Effector memory CD8-positive, alpha-beta T cell (primary cell): Measurements from ENCODE around the gene MUC6.
A peak's percentile ranks its signal among the peaks of the same experiment; 100 is the strongest.

Experiments used
- ATAC-seq: fragments of 150-1000 bp; cut with Tn5 transposase; replicated peaks from 2 replicates; pipeline ENCODE4 v1.10.0; 2021; ENCODE audit warnings: mild to moderate bottlenecking, moderate library complexity
- DNase-seq, 3 experiments: peaks; one replicate each; pipeline ENCODE4 v3.0.0; 2021
- H3K27ac Mint-ChIP-seq, 2 donors: one replicate each; pipeline ENCODE4 v1.8.0; 2022; ENCODE audit warnings: mild to moderate bottlenecking in 2 of 2, mixed read lengths in 2 of 2, moderate library complexity in 2 of 2
- H3K27me3 Mint-ChIP-seq, 2 donors: one replicate each; pipeline ENCODE4 v1.8.0; 2022; ENCODE audit warnings: mixed read lengths in 2 of 2
- H3K36me3 Mint-ChIP-seq: one replicate; pipeline ENCODE4 v1.8.0; 2022; ENCODE audit warnings: mild to moderate bottlenecking, moderate library complexity, mixed read lengths; ENCODE audit not compliant: insufficient read depth
- H3K4me1 Mint-ChIP-seq, 2 donors: one replicate each; pipeline ENCODE4 v1.8.0; 2022; ENCODE audit warnings: low read depth in 2 of 2, mixed read lengths in 2 of 2
- H3K4me3 Mint-ChIP-seq, 2 donors: one replicate each; pipeline ENCODE4 v1.8.0; 2022; ENCODE audit warnings: mild to moderate bottlenecking in 2 of 2, mixed read lengths in 2 of 2, moderate library complexity in 2 of 2
- H3K9me3 Mint-ChIP-seq, 2 donors: one replicate each; pipeline ENCODE4 v1.8.0; 2022; ENCODE audit warnings: mixed read lengths in 2 of 2

The MUC6 gene

DNA sequence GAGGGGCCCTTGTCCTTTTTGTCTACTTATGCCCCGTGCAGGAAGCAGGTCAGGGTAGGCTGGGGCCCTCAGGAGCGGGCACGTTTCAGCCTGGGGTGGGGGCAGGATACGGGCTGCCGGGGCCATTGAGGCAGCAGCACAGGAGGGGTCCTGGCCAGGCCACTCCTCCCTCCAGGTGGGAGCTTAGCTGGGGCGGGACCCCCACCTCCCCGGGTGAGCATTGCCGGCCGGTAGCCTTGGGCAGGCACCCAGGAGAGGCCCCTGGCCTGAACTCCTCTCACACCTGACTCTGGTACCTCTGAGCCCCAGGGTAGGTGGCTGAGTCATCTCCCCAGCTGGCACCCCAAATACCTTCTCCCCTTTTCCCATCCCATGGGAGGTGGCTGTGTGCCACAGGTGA, 5.0 kb upstream of the MUC6 start:
- Mint-ChIP-seq H3K9me3 (no peaks in the 10 kb centered on the region), H3K36me3 (peaks cover 5% of the 10 kb centered on the region), H3K4me3 (no peak overlapping the region), H3K27ac (no peak overlapping the region), H3K27me3 (peaks cover 15 to 35% of the 10 kb centered on the region in 2 donors), H3K4me1 (no peaks in the 10 kb centered on the region)
- DNase-seq (no peak), ATAC-seq (no peak)

DNA sequence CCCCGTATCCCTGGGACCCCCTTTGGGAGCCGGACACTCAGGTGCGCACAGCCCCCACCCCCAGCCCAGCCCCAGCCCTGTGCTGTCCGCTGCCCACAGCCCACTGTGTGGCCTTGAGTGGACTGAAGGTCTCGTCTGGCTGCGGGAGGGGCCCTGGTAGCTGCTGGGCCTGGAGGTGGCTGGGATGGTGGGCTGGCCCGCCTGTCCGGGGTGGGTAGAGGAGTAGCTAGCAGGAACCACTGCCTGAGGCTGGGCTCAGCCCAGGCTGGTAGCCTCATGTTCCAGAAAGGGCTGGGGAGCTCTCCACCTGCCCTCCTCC, 4.6 kb upstream of the MUC6 start:
- H3K4me3 Mint-ChIP-seq: no peak overlapping the region
- H3K9me3 Mint-ChIP-seq: no peaks in the 10 kb centered on the region
- H3K36me3 Mint-ChIP-seq: peaks cover 4% of the 10 kb centered on the region
- no peak for ATAC-seq
- no peak for DNase-seq
- no peak overlapping the region for H3K27ac Mint-ChIP-seq
- no peaks in the 10 kb centered on the region for H3K4me1 Mint-ChIP-seq
- H3K27me3 Mint-ChIP-seq: peaks cover 15 to 32% of the 10 kb centered on the region in 2 donors

DNA sequence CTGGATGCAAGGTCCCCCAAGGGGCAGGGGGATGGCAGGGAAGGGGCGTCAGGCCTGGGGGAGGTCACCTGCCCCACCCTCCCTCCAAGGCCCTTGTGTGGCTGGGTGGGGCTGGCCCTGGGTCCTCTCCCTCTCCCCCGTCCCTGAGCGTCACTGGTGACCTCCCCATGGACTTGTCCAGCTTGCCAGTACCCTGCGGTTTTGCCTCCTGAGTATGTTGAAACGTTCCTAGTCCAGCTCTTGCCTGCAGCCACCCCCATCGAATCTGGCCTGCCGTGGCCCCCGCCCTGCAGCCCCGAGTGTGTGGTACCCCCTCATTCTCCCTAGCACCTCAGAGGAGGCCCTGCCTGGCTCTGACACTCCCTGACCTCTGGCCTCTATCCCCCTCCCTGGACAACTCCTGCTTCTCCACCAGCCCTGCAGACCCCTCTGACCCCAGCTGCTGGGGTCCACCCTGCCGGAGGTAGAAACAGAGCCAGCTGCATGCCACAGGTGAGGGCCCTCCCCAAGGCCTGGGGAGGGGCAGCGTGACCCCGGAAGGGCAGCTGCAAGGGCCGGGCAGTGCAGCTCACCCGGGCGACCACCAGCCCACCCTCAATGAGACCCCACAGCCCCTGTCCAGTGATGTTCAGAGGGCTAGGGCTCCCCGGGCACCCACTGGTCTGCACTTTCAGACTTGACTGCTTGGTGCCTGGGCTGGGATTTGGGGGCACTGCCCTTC, 4.1 kb upstream of the MUC6 start:
- no peaks in the 10 kb centered on the region for H3K4me1 Mint-ChIP-seq
- H3K27me3 Mint-ChIP-seq: peaks cover 15 to 29% of the 10 kb centered on the region in 2 donors
- ATAC-seq: no peak

DNA sequence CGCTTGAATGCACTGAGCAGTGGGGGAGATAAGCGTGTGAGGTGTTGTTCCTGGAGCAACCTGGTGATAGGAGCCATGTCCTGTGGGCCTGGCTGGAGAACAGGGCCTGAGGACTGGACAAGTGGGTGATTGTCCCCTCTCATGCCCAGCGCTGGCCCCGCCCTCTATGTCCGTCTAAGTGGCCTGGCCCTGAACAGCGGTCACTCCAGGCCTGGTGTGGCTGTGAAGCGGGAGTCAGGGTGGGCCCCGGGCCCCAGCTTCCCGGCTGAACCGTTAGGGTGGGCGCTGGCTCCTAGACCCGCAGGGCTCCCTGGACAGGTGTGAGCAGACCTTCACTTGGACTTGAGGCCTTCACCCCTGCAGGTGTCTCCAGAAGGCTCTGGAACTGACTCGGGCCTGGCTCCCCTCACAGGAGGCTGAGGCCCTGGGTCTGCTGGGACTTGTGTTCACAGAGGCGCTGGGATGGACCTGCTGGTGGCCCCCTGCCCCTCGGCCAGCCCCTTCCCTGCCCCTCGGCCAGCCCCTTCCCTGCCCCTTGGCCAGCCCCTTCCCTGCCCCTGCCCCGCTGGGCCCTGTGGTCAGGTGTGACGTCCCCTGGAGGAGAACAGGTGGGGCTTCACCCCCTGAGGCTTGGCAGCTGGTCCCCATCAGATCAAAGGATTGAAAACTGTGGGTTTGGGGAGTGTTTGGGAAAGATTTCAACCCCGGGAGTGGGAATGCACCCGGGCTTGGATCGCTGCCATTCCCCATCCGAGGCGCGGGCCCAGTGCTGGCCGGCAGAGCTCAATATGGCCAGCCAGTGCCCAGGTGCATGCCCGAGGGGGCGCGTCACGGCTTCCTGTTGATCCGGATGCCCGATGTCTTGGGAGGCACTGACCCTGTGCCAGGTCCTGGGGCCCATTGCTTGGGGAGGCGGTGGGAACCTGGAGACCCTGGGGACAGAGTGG, 3.2 kb upstream of the MUC6 start:
- Mint-ChIP-seq H3K4me3 (no peak overlapping the region), H3K36me3 (peaks cover 3% of the 10 kb centered on the region), H3K27me3 (peaks cover 10 to 29% of the 10 kb centered on the region in 2 donors), H3K4me1 (no peaks in the 10 kb centered on the region), H3K9me3 (no peaks in the 10 kb centered on the region), H3K27ac (no peak overlapping the region)
- ATAC-seq (no peak), DNase-seq (no peak)

More for the DNA sequence above, 4.1 kb upstream of the MUC6 start:
- H3K4me3 Mint-ChIP-seq: no peak overlapping the region
- no peak overlapping the region for H3K27ac Mint-ChIP-seq
- no peaks in the 10 kb centered on the region for H3K9me3 Mint-ChIP-seq
- peaks cover 3% of the 10 kb centered on the region for H3K36me3 Mint-ChIP-seq
- DNase-seq: no peak

DNA sequence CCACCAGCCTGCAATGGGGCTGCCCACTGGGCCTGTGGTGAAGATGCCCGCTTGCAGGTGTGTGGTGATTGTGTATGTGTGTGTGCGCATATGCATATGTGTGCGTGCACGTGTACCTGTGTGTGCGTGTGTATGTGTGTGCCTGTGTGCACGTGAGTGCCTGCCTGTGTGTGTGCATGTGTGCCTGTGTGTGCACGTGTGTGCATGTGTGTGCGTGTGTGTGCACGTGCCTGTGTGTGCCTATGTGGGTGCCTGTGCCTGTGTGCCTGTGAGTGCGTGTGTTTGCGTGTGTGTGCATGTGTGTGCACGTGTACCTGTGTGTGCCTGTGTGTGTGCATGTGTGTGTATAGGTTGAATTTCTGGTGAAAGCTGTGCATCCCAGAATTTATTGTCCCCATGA, 2.4 kb upstream of the MUC6 start:
- Mint-ChIP-seq H3K36me3 (peaks cover 3% of the 10 kb centered on the region), H3K27me3 (peaks cover 3 to 22% of the 10 kb centered on the region in 2 donors), H3K27ac (no peak overlapping the region), H3K4me1 (no peaks in the 10 kb centered on the region), H3K9me3 (no peaks in the 10 kb centered on the region), H3K4me3 (no peak overlapping the region)
- ATAC-seq (no peak), DNase-seq (no peak)

DNA sequence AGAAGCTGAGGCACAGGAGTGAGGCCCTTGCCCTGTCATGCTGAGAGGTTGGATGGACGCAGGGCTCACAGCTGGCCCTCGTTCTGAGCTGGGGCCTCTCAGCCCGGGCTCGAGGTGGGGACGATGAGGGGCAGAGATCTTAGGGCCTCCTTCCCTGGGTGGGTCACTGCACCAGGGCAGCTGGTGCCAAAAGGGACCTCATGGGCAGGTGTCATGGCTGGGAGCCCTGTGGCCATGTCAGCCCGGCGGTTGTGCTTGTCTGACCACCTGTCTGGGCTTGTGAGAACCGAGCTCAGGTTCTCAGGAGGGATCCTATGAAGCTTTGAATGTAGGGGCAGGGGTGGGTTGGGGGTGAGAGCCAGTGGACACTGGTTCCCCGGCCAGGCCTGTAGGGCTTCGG, 1.8 kb upstream of the MUC6 start:
- Mint-ChIP-seq H3K4me1 (no peaks in the 10 kb centered on the region), H3K36me3 (peaks cover 3% of the 10 kb centered on the region), H3K27ac (no peak overlapping the region), H3K4me3 (no peak overlapping the region), H3K27me3 (peaks cover 0 to 16% of the 10 kb centered on the region in 2 donors), H3K9me3 (no peaks in the 10 kb centered on the region)
- ATAC-seq (no peak), DNase-seq (no peak)

DNA sequence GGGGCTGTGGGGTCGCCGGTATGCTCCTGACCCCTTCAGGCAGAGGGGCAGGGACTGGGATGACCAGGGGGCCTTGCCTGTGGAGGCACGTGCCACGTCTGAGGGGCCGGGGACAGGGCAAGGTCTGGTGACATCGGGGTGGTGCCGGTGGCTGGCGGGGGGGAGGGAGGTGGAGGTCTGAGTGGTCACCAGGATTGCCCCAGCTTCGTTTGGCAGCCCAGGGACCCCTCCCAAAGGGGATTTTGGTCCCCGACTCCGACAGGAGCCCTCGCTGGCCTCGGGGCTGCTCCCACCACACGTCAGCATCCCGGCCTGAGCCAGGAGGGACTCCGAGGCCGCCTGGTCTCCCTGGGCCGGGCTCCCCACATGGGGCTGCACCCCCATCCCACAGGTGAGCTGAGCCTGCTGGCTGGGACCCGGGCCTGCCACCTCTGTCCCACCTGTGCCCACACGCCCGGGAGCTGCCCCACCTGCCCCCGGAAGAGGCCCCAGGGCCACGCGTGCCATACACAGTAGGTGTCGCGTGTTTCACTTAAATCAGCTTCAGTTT, 1.1 kb upstream of the MUC6 start:
- H3K4me1 Mint-ChIP-seq: no peaks in the 10 kb centered on the region
- ATAC-seq: no peak
- H3K36me3 Mint-ChIP-seq: peaks cover 3% of the 10 kb centered on the region
- peaks cover 0 to 13% of the 10 kb centered on the region in 2 donors for H3K27me3 Mint-ChIP-seq
- DNase-seq: no peak
- H3K27ac Mint-ChIP-seq: no peak overlapping the region
- H3K4me3 Mint-ChIP-seq: no peak overlapping the region
- H3K9me3 Mint-ChIP-seq: peaks cover under 1% of the 10 kb centered on the region in 2 donors

DNA sequence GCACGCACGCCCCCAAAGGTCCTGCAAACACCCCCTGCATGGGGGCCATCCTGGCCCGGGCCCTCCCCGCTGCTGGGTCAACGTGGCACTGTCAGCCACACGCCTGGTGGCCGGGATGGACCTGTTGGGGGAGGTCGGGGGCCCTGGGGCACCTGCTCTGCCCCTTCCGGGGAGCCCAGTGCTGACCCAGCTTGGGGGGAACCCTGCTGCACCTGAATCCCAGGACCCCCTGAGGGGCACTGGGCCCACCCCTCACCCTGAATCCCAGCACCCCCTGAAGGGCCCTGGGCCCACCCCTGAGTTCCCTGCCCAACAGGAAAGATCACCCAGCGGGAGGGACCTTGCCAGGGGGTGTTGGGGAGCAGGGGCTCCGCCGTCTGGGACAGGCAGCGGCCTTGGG, 413 bp upstream of the MUC6 start:
- no peak overlapping the region for H3K4me3 Mint-ChIP-seq

DNA sequence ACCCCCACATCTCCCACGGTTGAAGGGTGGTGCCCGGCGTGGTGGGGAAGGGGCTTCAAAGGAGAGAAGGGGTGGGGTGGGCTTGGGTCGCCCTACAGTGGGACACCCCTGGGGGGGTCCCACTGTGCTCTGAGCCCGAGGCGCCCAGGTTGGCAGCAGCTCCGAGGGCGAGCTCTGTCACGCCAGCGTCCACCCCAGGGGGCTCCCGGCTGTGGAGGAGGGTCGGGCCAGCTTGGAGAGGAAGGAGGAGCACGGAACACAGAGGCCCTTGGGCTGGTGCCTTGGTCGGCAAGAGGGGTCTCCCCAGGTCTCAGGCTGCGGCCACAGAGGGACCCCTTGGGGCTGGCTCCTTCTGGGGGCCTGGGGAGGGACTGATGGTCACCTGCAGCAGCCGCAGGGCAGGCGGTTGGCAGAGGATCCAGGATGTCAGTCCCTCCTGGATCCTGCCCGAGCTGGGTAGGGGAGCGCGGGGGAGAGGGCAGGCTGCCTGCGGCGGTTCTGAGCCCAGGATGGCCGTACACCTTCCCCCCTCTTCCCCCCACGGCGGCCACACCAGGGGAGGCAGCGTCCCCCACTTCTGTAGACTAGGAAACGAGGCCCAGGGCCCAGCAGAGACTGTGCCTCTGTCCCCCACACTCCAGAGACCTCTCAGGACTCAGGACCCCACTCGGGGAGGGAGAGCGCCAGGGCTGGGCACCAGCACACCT, 788 bp downstream of the MUC6 start:
- Mint-ChIP-seq H3K4me3 (no peak overlapping the region), H3K27me3 (peaks cover 0 to 7% of the 10 kb centered on the region in 2 donors), H3K4me1 (no peaks in the 10 kb centered on the region), H3K9me3 (peaks cover 6 to 9% of the 10 kb centered on the region in 2 donors), H3K27ac (no peak overlapping the region), H3K36me3 (peaks cover 3% of the 10 kb centered on the region)
- ATAC-seq: no peak
- DNase-seq: no peak

More for the DNA sequence above, 413 bp upstream of the MUC6 start:
- Mint-ChIP-seq H3K27me3 (peaks cover 0 to 7% of the 10 kb centered on the region in 2 donors), H3K36me3 (peaks cover 3% of the 10 kb centered on the region), H3K27ac (no peak overlapping the region), H3K9me3 (peaks cover 6 to 7% of the 10 kb centered on the region in 2 donors), H3K4me1 (no peaks in the 10 kb centered on the region)
- DNase-seq: no peak
- ATAC-seq: no peak

DNA sequence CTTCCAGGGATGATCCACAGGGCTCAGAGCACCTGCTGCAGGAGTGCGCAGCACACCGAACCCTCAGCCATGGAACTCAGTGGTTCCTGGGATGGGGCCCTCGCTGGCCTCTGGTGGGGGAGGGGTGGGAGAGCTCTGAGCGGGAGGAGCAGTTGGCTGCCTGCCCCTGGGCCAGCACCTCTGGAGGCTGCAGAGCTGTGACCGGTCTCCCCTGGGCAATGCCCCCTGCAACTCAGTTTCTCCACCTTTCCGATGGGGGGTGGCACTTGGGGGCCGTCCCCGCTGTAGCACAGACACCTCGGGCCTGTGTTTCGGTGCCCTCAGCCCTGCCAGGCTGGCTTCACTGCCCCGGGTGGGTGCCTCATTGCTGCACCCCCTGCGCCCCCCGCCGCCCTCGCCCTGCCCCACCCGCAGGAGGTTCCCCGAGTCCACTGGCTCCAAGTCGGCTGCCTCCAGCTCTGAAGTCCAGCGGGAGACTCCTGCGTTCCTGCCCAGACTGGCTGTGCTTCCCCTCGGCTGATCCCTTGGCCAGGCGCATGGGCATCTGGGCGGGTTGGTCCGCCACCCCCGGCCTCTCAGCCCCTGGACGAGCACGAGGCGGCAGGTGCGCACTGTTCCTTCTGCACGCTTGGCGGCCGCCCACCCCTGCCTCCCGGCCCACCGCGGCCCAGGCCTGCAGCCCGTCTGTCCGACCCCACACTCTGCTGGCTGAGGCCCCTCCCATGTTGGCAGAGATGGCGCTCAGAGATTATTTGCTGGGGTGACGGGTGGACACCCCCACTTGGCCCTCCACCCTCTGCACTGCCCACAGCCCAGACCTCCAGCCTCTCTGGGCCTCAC, 1.8 kb downstream of the MUC6 start:
- Mint-ChIP-seq H3K27ac (no peak overlapping the region), H3K4me3 (no peak overlapping the region), H3K27me3 (peaks cover 0 to 7% of the 10 kb centered on the region in 2 donors), H3K4me1 (no peaks in the 10 kb centered on the region), H3K36me3 (peaks cover 5% of the 10 kb centered on the region), H3K9me3 (peaks cover 6 to 9% of the 10 kb centered on the region in 2 donors)
- ATAC-seq (no peak), DNase-seq (no peak)

DNA sequence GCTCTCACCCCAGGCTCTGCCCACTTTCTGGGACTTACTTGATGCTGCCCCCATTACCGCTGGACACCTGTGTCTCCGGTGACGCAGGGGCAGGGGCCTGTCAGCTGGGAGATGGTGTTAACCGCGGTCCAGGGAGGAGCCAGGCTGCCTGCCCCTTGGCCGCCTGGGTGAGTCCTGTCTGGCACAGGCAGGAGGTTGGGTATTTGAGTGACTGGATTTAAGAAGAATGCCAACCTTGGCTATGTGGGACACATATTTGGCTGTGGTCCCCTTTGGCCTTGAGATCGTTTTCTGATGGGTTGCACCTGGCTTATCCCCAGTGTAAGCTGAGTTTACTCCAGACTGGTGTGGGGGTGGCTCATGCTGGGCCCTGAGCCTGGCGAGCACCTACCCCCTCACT, 2.5 kb downstream of the MUC6 start:
- no peak for DNase-seq
- Mint-ChIP-seq H3K27ac (peak overlapping the region in 1 of 2 donors; percentile 41), H3K4me1 (no peaks in the 10 kb centered on the region), H3K36me3 (peaks cover 6% of the 10 kb centered on the region), H3K9me3 (peaks cover 6 to 9% of the 10 kb centered on the region in 2 donors), H3K27me3 (peaks cover 0 to 7% of the 10 kb centered on the region in 2 donors), H3K4me3 (no peak overlapping the region)
- no peak for ATAC-seq

DNA sequence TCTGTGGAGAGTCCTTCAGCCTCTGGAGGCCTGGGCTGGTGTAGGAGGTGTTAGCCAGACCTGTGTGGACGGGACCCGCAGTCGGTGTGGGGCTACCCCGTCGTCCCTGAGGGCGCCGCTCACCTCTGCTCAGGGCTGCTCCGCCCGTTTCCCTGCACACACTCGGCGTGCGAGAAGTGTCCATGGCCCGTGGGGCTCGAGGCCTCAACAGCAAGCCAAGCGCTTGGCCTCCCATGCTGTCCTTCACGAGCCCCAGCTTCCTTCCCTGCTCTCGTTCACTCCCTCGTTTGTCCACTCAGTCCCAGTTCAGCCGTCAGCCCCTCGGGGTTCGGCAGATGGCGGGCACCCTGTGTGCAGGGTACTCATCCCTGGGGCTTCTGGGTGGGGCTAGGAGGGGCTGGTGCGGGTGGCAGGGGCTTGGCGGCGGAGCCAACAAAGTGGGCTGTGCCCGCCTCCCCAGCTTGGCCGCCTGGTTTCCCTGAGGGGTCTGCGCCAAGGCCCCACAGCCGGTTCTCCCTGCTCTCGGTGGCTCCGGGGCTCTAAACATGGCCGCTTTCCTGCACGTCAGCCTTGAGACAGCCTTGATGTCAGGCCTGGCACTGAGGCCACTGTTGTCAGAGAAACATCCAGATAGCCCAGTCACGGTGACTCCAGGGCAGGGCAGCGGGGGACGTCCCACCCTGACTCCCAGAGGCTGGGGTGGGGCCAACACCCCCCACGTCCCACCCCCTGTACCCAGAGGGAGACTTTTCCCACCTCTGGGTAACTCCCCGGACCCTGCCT, 3.3 kb downstream of the MUC6 start:
- DNase-seq: no peak
- Mint-ChIP-seq H3K4me1 (no peaks in the 10 kb centered on the region), H3K36me3 (peaks cover 12% of the 10 kb centered on the region), H3K27ac (peak overlapping the region in 1 of 2 donors; percentile 41), H3K9me3 (peaks cover 6 to 9% of the 10 kb centered on the region in 2 donors), H3K4me3 (no peak overlapping the region), H3K27me3 (peaks cover 0 to 3% of the 10 kb centered on the region in 2 donors)
- ATAC-seq: no peak
